GM19240 (cell line): ENCODE results near the gene ZBTB47.

Experiments
- DNase-seq: peaks from one replicate; pipeline ENCODE4 v3.0.0; 2011; ENCODE audit warnings: low spot score; ENCODE audit not compliant: insufficient read length

Gene ZBTB47

GRCh38 chr3:42712344-42712648, 58.8 kb downstream of the ZBTB47 start:
- DNase-seq: no peak

GRCh38 chr3:42712688-42713372, 59.3 kb downstream of the ZBTB47 start:
- DNase-seq: no peak

GRCh38 chr3:42713747-42714146, 60.2 kb downstream of the ZBTB47 start:
- no peak for DNase-seq

GRCh38 chr3:42714171-42714852, 60.8 kb downstream of the ZBTB47 start:
- no peak for DNase-seq
